ENCODE measurements around the gene SKIC8.

- TF ChIP-seq EZH2 (IDR thresholded peaks at IDR 0.05; ENCODE audit: borderline replicate concordance, low read depth, low read length, poor library complexity, severe bottlenecking), result no peak
- TF ChIP-seq, protein P1, sequence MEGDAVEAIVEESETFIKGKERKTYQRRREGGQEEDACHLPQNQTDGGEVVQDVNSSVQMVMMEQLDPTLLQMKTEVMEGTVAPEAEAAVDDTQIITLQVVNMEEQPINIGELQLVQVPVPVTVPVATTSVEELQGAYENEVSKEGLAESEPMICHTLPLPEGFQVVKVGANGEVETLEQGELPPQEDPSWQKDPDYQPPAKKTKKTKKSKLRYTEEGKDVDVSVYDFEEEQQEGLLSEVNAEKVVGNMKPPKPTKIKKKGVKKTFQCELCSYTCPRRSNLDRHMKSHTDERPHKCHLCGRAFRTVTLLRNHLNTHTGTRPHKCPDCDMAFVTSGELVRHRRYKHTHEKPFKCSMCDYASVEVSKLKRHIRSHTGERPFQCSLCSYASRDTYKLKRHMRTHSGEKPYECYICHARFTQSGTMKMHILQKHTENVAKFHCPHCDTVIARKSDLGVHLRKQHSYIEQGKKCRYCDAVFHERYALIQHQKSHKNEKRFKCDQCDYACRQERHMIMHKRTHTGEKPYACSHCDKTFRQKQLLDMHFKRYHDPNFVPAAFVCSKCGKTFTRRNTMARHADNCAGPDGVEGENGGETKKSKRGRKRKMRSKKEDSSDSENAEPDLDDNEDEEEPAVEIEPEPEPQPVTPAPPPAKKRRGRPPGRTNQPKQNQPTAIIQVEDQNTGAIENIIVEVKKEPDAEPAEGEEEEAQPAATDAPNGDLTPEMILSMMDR (conservative IDR thresholded peaks at IDR 0.05; ENCODE audit: low read depth, low read length), result no peak
These were observed 17.1 kb downstream of the SKIC8 start for GRCh38 chr15:78282324-78282723.

Data from A673 (cell line).